ENCODE results near the gene PXDN.
"Not testable (repeated sequence)": the region's sequence is repeated elsewhere in the genome, so short reads cannot be mapped to it uniquely, and the experiment has no call there.

The PXDN gene

DNA sequence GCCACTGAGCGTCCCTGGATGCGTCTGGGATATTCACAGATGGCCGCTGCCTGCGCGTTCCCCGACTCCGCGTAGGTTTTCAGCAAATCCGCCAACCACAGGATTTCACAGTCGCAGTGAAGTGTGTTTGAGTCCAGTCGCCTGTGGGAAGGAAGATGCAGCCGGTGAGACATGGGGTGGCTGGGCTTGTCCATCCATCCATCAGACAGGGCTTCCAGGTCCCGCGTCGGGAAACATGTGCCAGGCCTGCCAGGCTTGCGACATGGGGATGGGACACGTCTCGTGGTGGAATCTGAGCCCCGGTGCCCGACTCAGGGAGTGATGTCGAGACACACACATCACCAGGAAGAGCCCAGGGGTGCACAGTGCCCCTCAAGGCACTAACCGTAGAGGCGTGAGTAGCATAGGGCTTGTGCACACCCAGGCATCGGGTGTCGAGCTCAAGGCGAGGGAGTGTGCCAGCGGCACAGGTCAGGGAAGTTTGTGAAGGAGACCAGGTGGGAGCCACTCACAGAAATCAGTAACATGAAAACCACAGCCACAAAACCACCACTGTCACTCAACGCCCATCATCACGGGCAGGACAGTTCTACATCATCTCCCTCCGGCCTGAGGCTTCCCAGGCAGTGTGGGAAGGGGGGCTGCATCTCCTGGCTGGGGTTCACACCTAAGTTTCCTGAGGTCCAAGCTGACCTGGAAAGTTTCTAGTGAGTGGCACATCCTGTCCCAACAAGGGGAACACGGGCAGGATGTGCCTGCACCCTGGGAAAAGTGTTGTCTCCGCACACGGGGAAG is 63.9 kb downstream of the PXDN start:
- no peak for DNase-seq

- not testable (repeated sequence) for DNase-seq
These were observed 64.8 kb downstream of the PXDN start for GRCh38 chr2:1679488-1680039.

DNA sequence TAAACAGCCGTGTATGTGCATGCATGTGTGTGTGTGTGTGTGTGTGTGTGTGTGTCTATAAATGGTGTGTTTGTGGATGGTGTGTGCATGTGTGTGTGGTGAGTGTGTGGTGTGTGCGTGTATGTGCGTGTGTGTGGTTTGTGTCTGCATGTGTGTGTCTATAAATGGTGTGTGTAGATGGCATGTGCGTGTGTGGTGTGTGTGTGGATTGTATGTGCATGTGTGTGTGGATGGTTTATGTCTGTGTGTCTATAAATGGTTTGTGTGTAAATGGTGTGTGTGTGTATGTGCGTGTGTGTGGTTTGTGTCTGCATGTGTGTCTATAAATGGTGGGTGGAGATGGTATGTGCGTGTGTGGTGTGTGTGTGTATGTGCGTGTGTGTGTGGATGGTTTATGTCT is 65.2 kb downstream of the PXDN start:
- DNase-seq: not testable (repeated sequence)

DNA sequence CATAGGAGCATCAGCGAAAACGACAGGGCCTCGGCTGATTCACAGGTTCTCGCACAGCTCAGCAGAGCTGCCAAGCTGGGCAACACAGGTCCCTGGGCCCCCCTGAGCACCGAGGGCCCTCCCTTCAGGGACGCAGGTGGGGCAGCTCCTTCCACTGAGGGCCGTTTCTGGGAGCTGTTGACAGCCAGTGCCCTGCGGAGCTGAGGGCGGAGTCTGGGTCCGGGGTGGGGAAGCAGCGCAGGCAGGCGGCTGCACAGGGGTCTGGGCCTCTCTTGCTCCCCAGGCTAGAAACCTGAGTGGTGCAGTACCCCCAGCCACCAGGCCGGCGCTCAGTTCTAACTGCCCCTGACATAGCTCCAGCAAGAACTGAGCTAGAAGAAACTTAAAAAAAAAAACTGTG is 65.7 kb downstream of the PXDN start:
- DNase-seq: no peak

DNA sequence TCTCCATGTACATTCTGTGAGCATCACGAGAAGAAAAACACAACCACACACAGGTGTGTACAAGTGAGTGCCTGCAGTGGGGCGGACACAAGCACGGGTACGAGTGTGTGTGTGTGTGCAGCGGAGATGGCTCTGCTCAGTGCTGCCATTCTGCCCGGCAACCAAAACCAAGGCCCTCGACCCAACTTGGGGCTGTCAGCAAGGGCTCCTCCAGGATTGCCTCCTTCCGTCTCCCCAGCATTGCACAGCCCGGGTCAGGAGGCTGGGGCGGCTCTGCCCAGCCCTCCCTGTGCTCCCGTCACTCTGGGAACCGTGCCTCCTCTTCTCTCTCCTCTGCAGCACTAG is 66.5 kb downstream of the PXDN start:
- no peak for DNase-seq

GRCh38 chr2:1676913-1677820 is 67.1 kb downstream of the PXDN start:
- no peak for DNase-seq

GRCh38 chr2:1676091-1676912 is 68.0 kb downstream of the PXDN start:
- no peak for DNase-seq

DNA sequence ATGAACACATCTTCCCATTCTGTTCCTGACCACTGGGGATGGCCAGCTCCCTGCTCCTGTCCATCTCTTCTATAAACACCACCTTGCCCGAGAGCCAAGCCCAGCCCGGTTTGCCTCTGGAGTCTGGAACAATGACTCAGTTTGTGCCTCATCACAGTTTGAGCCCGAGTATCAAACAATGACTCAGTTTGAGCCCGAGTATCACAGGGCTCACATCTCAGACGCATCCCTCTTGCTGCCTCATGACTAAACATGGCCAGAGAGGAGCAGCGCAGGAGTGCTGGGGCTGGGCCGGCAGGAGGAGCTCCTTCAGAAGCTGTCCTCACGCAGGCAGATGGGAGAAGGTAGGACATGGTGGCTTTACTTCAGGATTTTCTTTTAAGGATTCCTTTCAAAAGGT is 68.7 kb downstream of the PXDN start:
- no peak for DNase-seq

- no peak for DNase-seq
These were observed 69.4 kb downstream of the PXDN start for GRCh38 chr2:1674766-1675397.

DNA sequence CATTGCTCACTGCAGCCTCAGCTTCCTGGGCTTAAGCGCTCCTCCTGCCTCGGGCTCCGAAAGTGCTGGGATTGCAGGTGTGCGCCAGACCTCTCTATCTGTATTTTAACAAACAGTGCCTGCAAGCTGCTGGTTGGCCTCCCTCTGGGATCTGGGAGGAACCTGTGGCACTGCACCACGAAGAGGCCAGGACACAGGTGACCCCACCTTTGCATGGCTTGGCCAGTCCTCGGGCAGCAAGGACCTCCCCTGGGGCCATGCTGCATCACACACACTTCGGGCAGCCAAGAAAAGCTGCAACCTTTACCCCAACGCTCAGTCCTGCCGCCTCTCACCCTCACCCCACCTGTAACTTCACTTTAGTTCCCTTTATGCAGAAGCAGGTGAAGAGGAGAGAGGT is 70.0 kb downstream of the PXDN start:
- no peak for DNase-seq

GRCh38 chr2:1673160-1673944 is 71.0 kb downstream of the PXDN start:
- no peak for DNase-seq

GRCh38 chr2:1672738-1673137 is 71.6 kb downstream of the PXDN start:
- no peak for DNase-seq

DNA sequence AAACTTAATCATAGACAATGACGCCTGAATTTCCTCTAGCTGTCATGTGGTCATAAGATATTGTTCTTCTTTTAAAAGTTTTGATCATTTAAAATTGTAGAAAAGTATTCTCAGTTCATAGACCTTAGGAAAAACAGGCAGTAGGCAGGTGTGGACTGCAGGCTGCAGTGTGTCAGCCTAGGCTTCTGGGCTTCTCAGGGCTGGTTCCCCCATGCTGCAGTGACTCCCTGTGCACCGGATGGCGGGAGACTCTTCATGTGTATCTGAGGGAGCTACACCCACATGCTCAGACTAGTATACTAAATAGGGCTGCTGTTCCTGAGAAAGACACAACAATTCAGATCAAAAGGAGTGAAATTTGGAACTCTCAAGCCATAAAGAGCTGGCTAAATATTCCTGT is 72.4 kb downstream of the PXDN start:
- DNase-seq: no peak

- DNase-seq: no peak
These were observed 73.7 kb downstream of the PXDN start for GRCh38 chr2:1670636-1671035.

GRCh38 chr2:1665761-1666505 is 78.4 kb downstream of the PXDN start:
- DNase-seq: no peak

DNA sequence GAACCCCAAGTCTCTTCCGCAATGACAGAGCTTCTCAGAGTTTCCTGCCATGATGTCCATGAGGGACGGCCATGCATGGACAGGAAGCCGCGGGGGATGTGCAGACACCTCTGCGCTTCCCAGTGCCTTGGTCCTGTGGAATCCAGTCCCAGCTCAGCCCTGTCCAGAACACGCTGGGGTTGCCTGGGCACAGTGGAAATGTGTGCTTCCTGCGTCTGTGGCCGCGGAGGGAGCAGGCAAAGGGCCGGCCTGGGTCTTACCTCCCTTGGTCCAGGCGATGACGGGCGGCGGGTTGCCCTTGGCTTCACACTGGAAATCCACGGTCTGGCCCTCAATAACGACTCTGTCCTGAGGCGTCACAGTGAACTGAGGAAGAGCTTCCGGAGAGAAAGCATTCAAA is 79.6 kb downstream of the PXDN start:
- no peak for DNase-seq

- no peak for DNase-seq
These were observed 80.2 kb downstream of the PXDN start for GRCh38 chr2:1664076-1664605.

GRCh38 chr2:1663621-1664020 is 80.7 kb downstream of the PXDN start:
- DNase-seq: no peak

DNA sequence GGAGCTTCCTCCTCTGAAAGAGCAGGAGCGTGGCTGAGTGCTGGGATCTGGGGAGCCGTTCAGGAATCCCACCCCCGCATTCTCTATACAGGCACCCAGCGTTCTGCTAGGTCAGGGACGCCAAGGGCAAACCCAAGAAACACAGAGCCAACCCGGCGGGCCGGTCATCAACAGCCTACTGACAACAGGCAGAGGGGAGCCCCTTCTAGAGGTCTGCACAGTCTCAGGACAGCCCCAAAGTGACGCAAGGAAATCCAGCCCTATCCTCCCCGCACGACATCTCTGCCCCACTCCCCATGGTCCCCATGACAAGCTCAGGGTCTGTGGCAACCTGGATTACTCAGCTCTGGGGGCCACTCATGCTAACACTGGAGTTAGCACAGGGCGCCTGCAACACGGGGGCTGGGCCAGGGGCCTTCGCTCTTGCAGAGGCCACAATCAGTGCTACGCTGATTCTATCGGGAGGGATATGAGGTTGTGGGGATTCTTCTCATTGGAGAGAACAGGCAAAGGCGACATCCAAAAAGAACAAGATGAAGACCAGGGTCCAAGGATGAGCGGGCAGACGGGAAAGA is 81.6 kb downstream of the PXDN start:
- no peak for DNase-seq

- no peak for DNase-seq
These were observed 82.3 kb downstream of the PXDN start for GRCh38 chr2:1661891-1662605.

Data from activated effector memory CD4-positive, alpha-beta T cell treated with Interleukin-2 at 50 U/mL for 16 hours (primary cell).